BJ (cell line): ENCODE measurements around the gene PTPRR. TPM values are rescaled to one million over a fixed set of nuclear protein-coding genes. Genes with fewer than 3 reads are reported as not detected.

ENCODE experiments used
- CTCF ChIA-PET: fragments of 350-600 bp; formaldehyde crosslinking; extraction: SDS; loops from one replicate; lab custom pipeline; 2021; ENCODE audit warnings: antibody characterized with exemption, inconsistent platforms; lab: Yijun Ruan, JAX
- POLR2A ChIA-PET: fragments of 300-600 bp; sonication (Branson Sonifier 250); formaldehyde crosslinking; extraction: SDS; loops from one replicate; lab custom pipeline; 2021; ENCODE audit warnings: antibody characterized with exemption; lab: Charles Lee
- DNase-seq: peaks from one replicate; pipeline ENCODE4 v3.0.0-alpha.2; 2011; ENCODE audit warnings: low read depth
- H3K27me3 ChIP-seq: 2 replicates; pipeline ENCODE4 v1.6.0; 2011; ENCODE audit warnings: low read length; ENCODE audit not compliant: control insufficient read depth, insufficient read depth
- H3K36me3 ChIP-seq: 2 replicates; pipeline ENCODE4 v1.5.1; 2011; ENCODE audit warnings: low read length; ENCODE audit not compliant: control insufficient read depth, insufficient read depth
- H3K4me3 ChIP-seq: 2 replicates; pipeline ENCODE4 v1.5.1; 2011; ENCODE audit warnings: low read depth, mild to moderate bottlenecking, control low read depth, low read length
- CTCF ChIP-seq: IDR thresholded peaks from 2 replicates; pipeline ENCODE4 v1.5.1; 2011; ENCODE audit warnings: low read depth, mild to moderate bottlenecking, control low read depth, inconsistent platforms, low read length, moderate library complexity; ENCODE audit not compliant: insufficient read depth
- polyA plus RNA-seq: library from polyadenylated mRNA; depleted of rRNA; stranded (reverse); fragments of >200 nt; gene quantifications from 2 replicates; pipeline ENCODE4 v1.2.3, GENCODE V29; 2011

PTPRR gene
- polyA plus RNA-seq, 1 experiment, result 0.40 TPM

DNA sequence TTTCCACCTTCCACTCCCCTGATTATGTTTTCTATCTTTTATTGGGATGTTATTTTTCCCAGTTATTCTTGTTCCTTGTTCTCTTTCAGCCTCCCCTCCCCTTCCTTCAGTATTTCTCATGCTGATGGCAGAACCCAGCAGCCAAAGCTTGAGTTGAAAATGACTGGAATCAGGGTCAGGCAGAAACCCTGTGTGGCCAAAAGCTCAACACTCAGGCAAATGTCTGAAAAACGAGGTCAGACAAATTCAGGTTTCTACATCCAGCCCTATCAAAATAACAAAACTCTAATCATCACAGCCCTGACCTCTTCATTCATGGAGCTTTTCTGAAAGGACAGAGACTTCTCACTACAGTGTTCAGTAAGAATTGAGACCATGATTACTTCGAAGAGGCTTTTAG lies 134.6 kb downstream of the PTPRR start:
- Histone ChIP-seq H3K36me3 (no peaks in the 10 kb centered on the region), H3K4me3 (no peak overlapping the region), H3K27me3 (no peaks in the 10 kb centered on the region)
- ChIA-PET POLR2A (no interaction called here), CTCF (no interaction called here)
- no peak for TF ChIP-seq CTCF
- DNase-seq, result no peak

- no peak for DNase-seq
- TF ChIP-seq CTCF, result no peak
- ChIA-PET CTCF (interaction anchor here (0.9 kb wide), 1 partner anchor 25 kb away, joined by 4 read pairs; no protein-coding TSS in a partner anchor), POLR2A (no interaction called here)
- Histone ChIP-seq H3K27me3 (no peaks in the 10 kb centered on the region), H3K4me3 (no peak overlapping the region), H3K36me3 (no peaks in the 10 kb centered on the region)
Measured at GRCh38 chr12:70784042-70784668, 136.4 kb downstream of the PTPRR start.

GRCh38 chr12:70783455-70783854 lies 137.1 kb downstream of the PTPRR start:
- ChIA-PET POLR2A (no interaction called here), CTCF (no interaction called here)
- TF ChIP-seq CTCF, result no peak
- H3K4me3 ChIP-seq, result no peak overlapping the region
- no peaks in the 10 kb centered on the region for H3K27me3 ChIP-seq
- no peak for DNase-seq
- no peaks in the 10 kb centered on the region for H3K36me3 ChIP-seq

DNA sequence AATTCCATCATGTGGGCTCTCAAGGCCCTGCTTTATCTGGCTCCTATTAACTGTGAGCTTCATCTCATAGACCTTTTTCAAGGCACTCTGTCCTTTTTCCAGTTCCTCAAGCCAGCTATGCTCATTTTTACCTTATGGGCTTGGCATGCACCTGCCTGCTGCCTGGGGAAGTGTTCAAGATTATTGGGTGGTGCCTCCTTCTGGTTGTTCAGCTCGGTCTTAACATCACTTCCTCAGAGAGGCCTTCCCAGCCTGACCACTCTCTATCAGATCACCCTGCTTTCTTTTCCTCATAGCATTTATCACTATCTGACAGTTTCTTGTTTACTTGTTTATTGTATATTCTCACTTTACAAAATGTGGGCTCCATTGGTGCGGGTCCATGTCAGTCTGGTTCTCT lies 141.3 kb downstream of the PTPRR start:
- Histone ChIP-seq H3K27me3 (no peaks in the 10 kb centered on the region), H3K36me3 (no peaks in the 10 kb centered on the region), H3K4me3 (no peak overlapping the region)
- no peak for DNase-seq
- no peak for TF ChIP-seq CTCF
- ChIA-PET POLR2A (no interaction called here), CTCF (no interaction called here)

DNA sequence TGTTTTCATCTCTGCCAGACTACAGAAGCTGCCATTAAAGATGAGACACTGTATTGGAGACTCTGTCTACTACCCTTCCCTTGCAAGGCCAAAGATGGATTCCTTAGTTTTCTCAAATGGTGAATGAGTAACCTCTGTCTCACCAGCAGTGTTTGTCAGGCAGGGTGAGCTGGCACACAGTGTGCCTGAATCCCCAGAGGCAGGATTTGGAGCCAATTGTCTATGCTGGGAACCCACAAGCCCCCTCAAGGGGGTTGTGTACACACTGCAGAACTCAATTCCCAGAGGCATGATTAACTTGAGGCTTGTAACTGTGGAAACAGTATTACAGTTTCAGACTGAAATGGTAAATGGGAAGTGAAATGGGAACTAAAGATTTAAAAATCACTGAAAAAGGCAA lies 146.5 kb downstream of the PTPRR start:
- POLR2A ChIA-PET, result no interaction called here
- Histone ChIP-seq H3K27me3 (no peaks in the 10 kb centered on the region), H3K4me3 (no peak overlapping the region), H3K36me3 (no peaks in the 10 kb centered on the region)
- TF ChIP-seq CTCF, result no peak
- CTCF ChIA-PET, result no interaction called here
- no peak for DNase-seq
